ENCODE measurements around the gene HSBP1L1.

HSBP1L1 gene

GRCh38 chr18:79963658-79964329 is 649 bp upstream of the HSBP1L1 start:
- no peak for TF ChIP-seq CTCF (IDR thresholded peaks at IDR 0.05; ENCODE audit: low read depth, low read length)

GRCh38 chr18:79965119-79965902 is 868 bp downstream of the HSBP1L1 start:
- TF ChIP-seq CTCF (IDR thresholded peaks at IDR 0.05; ENCODE audit: low read depth, low read length): no peak
- H3K4me3 ChIP-seq (ENCODE audit: low read depth, low read length): peak overlapping the region; percentile 73

More at GRCh38 chr18:79963658-79964329, 649 bp upstream of the HSBP1L1 start:
- peak overlapping the region; percentile 73 for H3K4me3 ChIP-seq (ENCODE audit: low read depth, low read length)

DNA sequence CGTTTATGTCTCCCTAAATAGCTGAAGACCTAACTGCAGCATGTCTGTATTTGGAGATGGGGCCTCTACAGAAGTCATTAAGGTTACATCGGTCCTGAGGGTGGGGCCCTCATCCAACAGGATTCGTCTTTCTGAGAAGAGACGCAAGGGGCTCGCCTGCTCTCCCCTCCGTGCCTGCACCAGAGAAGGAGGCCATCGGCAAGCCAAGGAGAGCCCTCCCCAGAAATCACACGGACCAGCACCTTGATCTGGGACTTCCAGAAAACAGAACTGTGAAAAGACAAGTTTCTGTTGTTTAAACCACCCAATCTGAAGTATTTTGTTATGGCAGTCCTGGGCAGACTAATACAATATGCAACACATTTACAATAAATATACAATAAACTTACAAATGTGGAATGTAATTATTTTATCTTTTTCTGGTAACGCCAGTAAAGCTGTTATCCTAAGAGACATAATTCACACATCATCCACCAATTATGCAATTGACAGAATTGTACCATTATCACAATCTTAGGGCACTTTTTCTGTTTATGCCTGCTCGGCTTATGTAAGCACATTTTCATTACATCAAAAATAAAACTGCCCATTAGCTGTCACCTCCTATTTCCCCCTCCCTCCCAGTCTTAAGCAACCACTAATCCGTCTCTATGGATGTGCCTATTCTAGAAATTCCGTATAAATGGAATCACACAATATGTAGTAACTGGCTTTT is 6.1 kb downstream of the HSBP1L1 start:
- no peak for TF ChIP-seq CTCF (IDR thresholded peaks at IDR 0.05; ENCODE audit: low read depth, low read length)
- H3K4me3 ChIP-seq (ENCODE audit: low read depth, low read length): no peak overlapping the region

- no peak for TF ChIP-seq CTCF (IDR thresholded peaks at IDR 0.05; ENCODE audit: low read depth, low read length)
Measured at GRCh38 chr18:79971211-79971952, 6.9 kb downstream of the HSBP1L1 start.

DNA sequence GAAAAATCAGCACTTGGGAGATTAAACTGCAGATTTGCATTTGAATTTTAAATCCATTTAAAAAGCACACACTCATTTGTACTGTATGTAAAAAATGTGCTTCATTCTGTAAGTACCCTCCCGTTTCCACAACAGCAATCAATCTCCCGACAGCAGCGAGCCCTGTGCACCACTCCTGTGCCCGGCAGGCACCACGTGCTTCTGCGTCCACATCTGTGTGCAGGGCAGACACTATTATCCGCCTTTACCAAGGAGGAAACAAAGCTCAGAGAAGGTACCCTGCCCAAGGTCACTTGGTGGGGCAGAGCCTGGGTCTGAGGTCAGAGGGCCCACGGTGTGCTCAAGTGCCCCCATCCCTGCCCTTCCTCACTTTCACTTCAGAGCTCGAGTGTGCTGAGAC is 7.5 kb downstream of the HSBP1L1 start:
- H3K4me3 ChIP-seq (ENCODE audit: low read depth, low read length): no peak overlapping the region
- TF ChIP-seq CTCF (IDR thresholded peaks at IDR 0.05; ENCODE audit: low read depth, low read length): no peak

More at GRCh38 chr18:79971211-79971952, 6.9 kb downstream of the HSBP1L1 start:
- H3K4me3 ChIP-seq (ENCODE audit: low read depth, low read length): no peak overlapping the region

DNA sequence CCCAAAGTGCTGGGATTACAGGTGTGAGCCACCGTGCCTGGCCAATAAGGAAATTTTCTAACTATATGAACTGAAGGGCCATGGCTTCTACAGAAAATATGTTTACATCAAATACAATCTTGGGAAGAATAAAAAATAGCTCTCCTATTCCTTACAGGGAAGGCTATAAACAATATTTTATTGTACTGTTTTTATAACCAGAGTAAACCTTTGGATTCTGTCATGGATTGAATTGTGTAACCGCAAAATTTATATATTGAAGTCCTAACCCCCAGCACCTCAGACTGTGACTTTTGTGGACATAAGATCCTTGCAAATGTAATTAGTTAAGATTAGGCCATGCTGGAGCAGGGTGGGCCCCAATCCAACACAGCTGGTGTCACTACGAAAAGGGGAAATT is 8.3 kb downstream of the HSBP1L1 start:
- TF ChIP-seq CTCF (IDR thresholded peaks at IDR 0.05; ENCODE audit: low read depth, low read length): no peak
- no peak overlapping the region for H3K4me3 ChIP-seq (ENCODE audit: low read depth, low read length)
